ENCODE results near the gene A3GALT2.

GRCh38 chr1:33298623-33299277 is 22.1 kb downstream of the A3GALT2 start:
- peak; percentile 89 for TF ChIP-seq CTCF (conservative IDR thresholded peaks at IDR 0.05)
- no peak for TF ChIP-seq EZH2 (IDR thresholded peaks at IDR 0.05; ENCODE audit: low read depth)

Data from PC-9 (cell line).